HEK293T (cell line): ENCODE measurements around the gene PEX10.

Experiments
- CTCF ChIA-PET: fragments of 350-600 bp; formaldehyde crosslinking; extraction: SDS; loops from one replicate; lab custom pipeline; 2021; ENCODE audit warnings: antibody characterized with exemption, inconsistent platforms; lab: Yijun Ruan, JAX
- POLR2A ChIA-PET: fragments of 350-600 bp; formaldehyde crosslinking; extraction: SDS; loops from one replicate; lab custom pipeline; 2020; ENCODE audit warnings: antibody characterized with exemption, inconsistent platforms; lab: Yijun Ruan, JAX
- DNase-seq: peaks from one replicate; pipeline ENCODE4 v3.0.0; 2012; ENCODE audit warnings: mixed read lengths; ENCODE audit errors: extremely low spot score
- ARNT ChIP-seq: fragments of 450-650 bp; IDR thresholded peaks from 2 replicates; pipeline ENCODE4 v1.6.1; 2017; ENCODE audit warnings: mild to moderate bottlenecking
- BHLHE40 ChIP-seq: fragments of 450-650 bp; IDR thresholded peaks from 2 replicates; pipeline ENCODE4 v1.6.1; 2016; ENCODE audit warnings: mild to moderate bottlenecking, moderate library complexity, borderline replicate concordance
- CTBP1 ChIP-seq: fragments of 450-650 bp; IDR thresholded peaks from 2 replicates; pipeline ENCODE4 v1.6.1; 2016; ENCODE audit warnings: borderline replicate concordance
- ELF4 ChIP-seq: fragments of 450-650 bp; IDR thresholded peaks from 2 replicates; pipeline ENCODE4 v1.6.1; 2017; ENCODE audit warnings: antibody characterized with exemption
- FOXA1 ChIP-seq: fragments of 450-650 bp; IDR thresholded peaks from 2 replicates; pipeline ENCODE4 v1.6.1; 2016; ENCODE audit warnings: mild to moderate bottlenecking
- FOXK2 ChIP-seq: fragments of 450-650 bp; IDR thresholded peaks from 2 replicates; pipeline ENCODE4 v1.6.1; 2016; ENCODE audit warnings: mild to moderate bottlenecking
- FOXM1 ChIP-seq: fragments of 450-650 bp; IDR thresholded peaks from 2 replicates; pipeline ENCODE4 v1.6.1; 2017; ENCODE audit warnings: mild to moderate bottlenecking, borderline replicate concordance
- HDGF ChIP-seq: fragments of 450-650 bp; IDR thresholded peaks from 2 replicates; pipeline ENCODE4 v1.6.1; 2017; ENCODE audit warnings: antibody characterized with exemption, borderline replicate concordance
- L3MBTL2 ChIP-seq: fragments of 450-650 bp; conservative IDR thresholded peaks from 2 replicates; pipeline ENCODE4 v1.6.1; 2016; ENCODE audit warnings: mild to moderate bottlenecking
- LEF1 ChIP-seq: fragments of 450-650 bp; IDR thresholded peaks from 2 replicates; pipeline ENCODE4 v1.6.1; 2017; ENCODE audit warnings: mild to moderate bottlenecking, borderline replicate concordance
- NFRKB ChIP-seq: fragments of 450-650 bp; IDR thresholded peaks from 2 replicates; pipeline ENCODE4 v1.6.1; 2016; ENCODE audit warnings: mild to moderate bottlenecking, moderate library complexity
- PKNOX1 ChIP-seq: fragments of 450-650 bp; IDR thresholded peaks from 2 replicates; pipeline ENCODE4 v1.6.1; 2016
- SP1 ChIP-seq: fragments of 450-650 bp; IDR thresholded peaks from 2 replicates; pipeline ENCODE4 v1.6.1; 2017
- SUZ12 ChIP-seq: fragments of 450-650 bp; IDR thresholded peaks from 2 replicates; pipeline ENCODE4 v1.6.1; 2016; ENCODE audit warnings: mild to moderate bottlenecking
- TARDBP ChIP-seq: fragments of 450-650 bp; IDR thresholded peaks from 2 replicates; pipeline ENCODE4 v1.6.1; 2016
- ZNF384 ChIP-seq: fragments of 450-650 bp; IDR thresholded peaks from 2 replicates; pipeline ENCODE4 v1.6.1; 2016

Gene PEX10

GRCh38 chr1:2419416-2419815, 7.1 kb upstream of the PEX10 start:
- no peak for TF ChIP-seq FOXM1
- no peak for TF ChIP-seq SUZ12
- no peak for TF ChIP-seq SP1
- no peak for TF ChIP-seq BHLHE40
- no peak for TF ChIP-seq FOXK2
- no peak for TF ChIP-seq TARDBP
- TF ChIP-seq CTBP1, result no peak
- POLR2A ChIA-PET, result no interaction called here
- DNase-seq, result no peak
- CTCF ChIA-PET, result no interaction called here

GRCh38 chr1:2418791-2419320, 6.5 kb upstream of the PEX10 start:
- TF ChIP-seq FOXA1 (no peak), TARDBP (no peak), SUZ12 (no peak), BHLHE40 (no peak), CTBP1 (no peak), ZNF384 (no peak)
- no peak for DNase-seq
- ChIA-PET POLR2A (no interaction called here), CTCF (no interaction called here)

- TF ChIP-seq ARNT (no peak), FOXM1 (no peak), BHLHE40 (no peak), HDGF (no peak), CTBP1 (no peak), NFRKB (no peak), ZNF384 (no peak), FOXK2 (no peak), L3MBTL2 (no peak), SUZ12 (no peak), LEF1 (no peak), TARDBP (no peak), SP1 (no peak), FOXA1 (no peak), ELF4 (no peak), PKNOX1 (no peak)
- ChIA-PET POLR2A (no interaction called here), CTCF (no interaction called here)
- DNase-seq, result no peak
These were observed 5.5 kb upstream of the PEX10 start for GRCh38 chr1:2417833-2418225.

GRCh38 chr1:2417083-2417832, 4.9 kb upstream of the PEX10 start:
- TF ChIP-seq NFRKB, result no peak
- TF ChIP-seq ARNT, result no peak
- TF ChIP-seq L3MBTL2, result no peak
- no peak for TF ChIP-seq ZNF384
- TF ChIP-seq CTBP1, result no peak
- no peak for TF ChIP-seq FOXK2
- no peak for TF ChIP-seq SUZ12
- TF ChIP-seq BHLHE40, result no peak
- TF ChIP-seq HDGF, result no peak
- TF ChIP-seq LEF1, result no peak
- TF ChIP-seq PKNOX1, result no peak
- no peak for TF ChIP-seq SP1
- POLR2A ChIA-PET, result no interaction called here
- CTCF ChIA-PET, result no interaction called here
- DNase-seq, result no peak

GRCh38 chr1:2416403-2416802, 4.0 kb upstream of the PEX10 start:
- CTCF ChIA-PET, result no interaction called here
- no peak for DNase-seq
- POLR2A ChIA-PET, result interaction anchor here (1.0 to 1.1 kb wide), 2 partner anchors 16 to 129 kb away, joined by 3 to 4 read pairs; no protein-coding TSS in a partner anchor
- no peak for TF ChIP-seq BHLHE40
- no peak for TF ChIP-seq SUZ12
- no peak for TF ChIP-seq CTBP1
- no peak for TF ChIP-seq SP1
- no peak for TF ChIP-seq FOXM1
- TF ChIP-seq LEF1, result no peak
- TF ChIP-seq HDGF, result no peak
- TF ChIP-seq TARDBP, result no peak
- TF ChIP-seq PKNOX1, result no peak
- no peak for TF ChIP-seq ZNF384
- TF ChIP-seq ARNT, result no peak

GRCh38 chr1:2415801-2416208, 3.4 kb upstream of the PEX10 start:
- TF ChIP-seq FOXK2 (no peak), ELF4 (no peak), FOXM1 (no peak), HDGF (no peak), BHLHE40 (no peak), SP1 (no peak), SUZ12 (no peak), ZNF384 (no peak), CTBP1 (no peak), TARDBP (no peak), L3MBTL2 (no peak), ARNT (no peak), LEF1 (no peak)
- no peak for DNase-seq
- POLR2A ChIA-PET, result interaction anchor here (1.0 to 1.1 kb wide), 2 partner anchors 16 to 130 kb away, joined by 3 to 4 read pairs; no protein-coding TSS in a partner anchor
- CTCF ChIA-PET, result interaction anchor here (1.6 kb wide), 1 partner anchor 133 kb away, joined by 3 read pairs; no protein-coding TSS in a partner anchor
